Vagina (tissue), 2 donors: ENCODE results near the gene CCDC178.

Experiments
- CTCF ChIP-seq, 3 experiments: fragments of 450-650 bp in 2 of 3; fragments of 200-600 bp in 1 of 3; sonication (generic) in 1 of 3; IDR thresholded peaks; one replicate each; pipeline ENCODE4 v1.5.1; 2017 to 2019; ENCODE audit warnings: antibody characterized with exemption in 3 of 3, mild to moderate bottlenecking in 2 of 3, moderate library complexity in 2 of 3
- POLR2A ChIP-seq, 2 donors: fragments of 450-650 bp; IDR thresholded peaks; one replicate each; pipeline ENCODE4 v1.6.1; 2017; ENCODE audit warnings: antibody characterized with exemption in 2 of 2, mild to moderate bottlenecking in 2 of 2, moderate library complexity in 2 of 2

- no peak for TF ChIP-seq POLR2A (IDR thresholded peaks at IDR 0.05)
- TF ChIP-seq CTCF (IDR thresholded peaks at IDR 0.05) = no peak
Measured at GRCh38 chr18:32918692-32919250, 521.8 kb downstream of the CCDC178 start.
